ENCODE measurements around the gene GFOD1. TPM values are rescaled to one million over a fixed set of nuclear protein-coding genes. Genes with fewer than 3 reads are reported as not detected.
A peak's percentile ranks its signal among the peaks of the same experiment; 100 is the strongest.

GFOD1 gene
- total RNA-seq, 1 donor from 2014 or later: 51.6 TPM

DNA sequence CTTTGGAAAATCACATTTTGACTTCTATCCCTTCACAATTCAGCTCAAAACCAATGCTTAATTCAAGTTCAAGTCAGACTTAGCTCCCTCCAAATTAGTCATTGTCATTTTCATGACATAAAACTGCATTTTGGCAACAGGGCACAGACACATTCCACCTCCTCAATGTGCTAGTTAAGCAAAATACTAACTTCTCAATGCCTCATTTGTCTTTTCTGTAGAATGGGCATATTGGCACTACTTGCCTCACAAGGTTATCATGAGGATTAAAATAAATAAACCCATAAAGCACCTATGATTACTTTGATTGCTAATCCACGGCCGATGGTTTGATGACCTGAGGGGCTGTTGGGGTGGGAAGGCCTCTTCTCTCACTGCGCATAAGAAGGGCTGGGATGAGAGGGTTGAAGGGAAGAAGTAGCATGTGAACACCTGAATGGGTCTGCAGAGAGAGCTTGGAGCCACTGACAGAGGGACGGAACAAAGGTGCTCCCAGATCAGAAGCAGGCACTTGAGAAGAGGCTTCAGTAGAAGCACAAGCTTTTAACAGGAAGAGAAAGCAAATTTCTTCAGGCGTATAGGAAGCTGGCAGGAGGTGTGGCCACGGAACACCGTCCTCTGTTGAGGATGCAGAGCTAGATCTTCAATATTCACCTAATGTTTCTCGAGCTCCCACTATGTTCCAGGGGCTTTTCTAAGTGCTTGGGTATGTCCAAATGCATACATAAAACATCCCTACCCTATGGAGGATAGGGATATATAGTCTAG, 147.4 kb downstream of the GFOD1 start:
- Histone ChIP-seq H3K36me3 (no peaks in the 10 kb centered on the region), H3K27ac (replicated peaks) (no peak overlapping the region), H3K9me3 (replicated peaks) (peaks cover 8% of the 10 kb centered on the region), H3K4me3 (no peak overlapping the region), H3K4me1 (peaks cover 7% of the 10 kb centered on the region), H3K27me3 (ENCODE audit: low read depth) (no peaks in the 10 kb centered on the region)
- no peak for TF ChIP-seq CTCF (IDR thresholded peaks at IDR 0.05; ENCODE audit: borderline replicate concordance)
- no peak for DNase-seq
- intact Hi-C loops (cut with micrococcal nuclease): loop anchor here (5.0 kb wide), 1 partner anchor 197 kb away; no protein-coding TSS in a partner anchor

DNA sequence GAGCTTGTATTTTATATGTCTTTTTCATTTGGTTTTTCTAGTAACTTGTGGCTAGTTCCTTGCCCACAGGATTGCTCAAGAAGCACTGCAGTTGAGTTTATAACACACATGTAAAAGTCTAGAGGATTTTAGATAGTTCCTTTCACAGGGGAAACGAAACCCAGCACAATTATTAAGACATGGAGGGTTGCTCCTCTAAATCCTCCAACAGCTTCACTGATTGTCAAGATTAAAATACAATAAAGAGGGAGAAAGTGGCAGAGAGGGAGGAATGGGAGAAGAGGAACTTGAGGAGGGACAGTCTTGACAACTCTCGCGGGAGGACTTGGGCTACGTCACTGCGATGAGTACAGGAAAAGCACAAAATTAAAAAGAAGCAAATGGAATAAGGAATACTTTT, 149.4 kb downstream of the GFOD1 start:
- intact Hi-C loops (cut with micrococcal nuclease): loop anchor here (5.0 kb wide), 1 partner anchor 199 kb away; no protein-coding TSS in a partner anchor
- Histone ChIP-seq H3K4me3 (no peak overlapping the region), H3K27ac (replicated peaks) (no peak overlapping the region), H3K27me3 (ENCODE audit: low read depth) (no peaks in the 10 kb centered on the region), H3K9me3 (replicated peaks) (peaks cover 8% of the 10 kb centered on the region), H3K4me1 (peaks cover 7% of the 10 kb centered on the region), H3K36me3 (no peaks in the 10 kb centered on the region)
- no peak for DNase-seq
- no peak for TF ChIP-seq CTCF (IDR thresholded peaks at IDR 0.05; ENCODE audit: borderline replicate concordance)

- H3K27ac ChIP-seq (replicated peaks): no peak overlapping the region
- intact Hi-C loops (cut with micrococcal nuclease): loop anchor here (5.0 kb wide), 1 partner anchor 201 kb away; no protein-coding TSS in a partner anchor
These were observed 150.8 kb downstream of the GFOD1 start for GRCh38 chr6:13336553-13336952.

GRCh38 chr6:13334953-13335352, 152.4 kb downstream of the GFOD1 start:
- peaks cover 28% of the 10 kb centered on the region for H3K4me1 ChIP-seq

More at GRCh38 chr6:13336553-13336952, 150.8 kb downstream of the GFOD1 start:
- peaks cover 2% of the 10 kb centered on the region for H3K9me3 ChIP-seq (replicated peaks)
- H3K27me3 ChIP-seq (ENCODE audit: low read depth): no peaks in the 10 kb centered on the region
- peak; percentile 86 for DNase-seq
- no peaks in the 10 kb centered on the region for H3K36me3 ChIP-seq
- H3K4me1 ChIP-seq: peaks cover 15% of the 10 kb centered on the region
- peak; percentile 91 for TF ChIP-seq CTCF (IDR thresholded peaks at IDR 0.05; ENCODE audit: borderline replicate concordance)
- H3K4me3 ChIP-seq: no peak overlapping the region

GRCh38 chr6:13332349-13332706, 155.1 kb downstream of the GFOD1 start:
- Histone ChIP-seq H3K36me3 (no peaks in the 10 kb centered on the region), H3K9me3 (replicated peaks) (no peaks in the 10 kb centered on the region), H3K27ac (replicated peaks) (peak overlapping the region; percentile 71), H3K27me3 (ENCODE audit: low read depth) (no peaks in the 10 kb centered on the region), H3K4me3 (no peak overlapping the region), H3K4me1 (peaks cover 47% of the 10 kb centered on the region)
- no peak for TF ChIP-seq CTCF (IDR thresholded peaks at IDR 0.05; ENCODE audit: borderline replicate concordance)
- no peak for DNase-seq
- intact Hi-C loops (cut with micrococcal nuclease): no loop called here

More at GRCh38 chr6:13334953-13335352, 152.4 kb downstream of the GFOD1 start:
- H3K9me3 ChIP-seq (replicated peaks): no peaks in the 10 kb centered on the region
- peak overlapping the region; percentile 2 for H3K27ac ChIP-seq (replicated peaks)
- no peak for TF ChIP-seq CTCF (IDR thresholded peaks at IDR 0.05; ENCODE audit: borderline replicate concordance)
- H3K4me3 ChIP-seq: no peak overlapping the region
- DNase-seq: no peak
- H3K27me3 ChIP-seq (ENCODE audit: low read depth): no peaks in the 10 kb centered on the region
- no peaks in the 10 kb centered on the region for H3K36me3 ChIP-seq
- intact Hi-C loops (cut with micrococcal nuclease): loop anchor here (5.0 kb wide), 1 partner anchor 202 kb away; no protein-coding TSS in a partner anchor
